ENCODE measurements around the gene ABHD17A.

DNA sequence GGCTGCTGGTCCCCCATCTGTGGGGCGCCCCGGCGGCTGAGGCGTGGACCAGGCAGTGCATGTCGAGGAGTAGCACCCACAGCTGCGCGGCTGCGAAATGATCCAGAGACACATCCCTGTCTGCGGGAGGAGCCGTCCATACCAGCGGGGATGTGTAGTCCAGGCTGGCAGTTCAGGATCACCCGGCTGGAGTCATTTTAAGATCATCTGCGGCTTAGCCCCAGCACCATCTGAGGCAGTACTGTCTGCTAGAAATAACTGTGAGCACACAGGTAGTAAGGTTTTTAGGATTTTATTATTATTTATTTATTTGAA, 23.0 kb upstream of the ABHD17A start:
- no peak for TF ChIP-seq POLR2A (IDR thresholded peaks at IDR 0.05; ENCODE audit: low read length)
- no peak for TF ChIP-seq GATA1 (IDR thresholded peaks at IDR 0.05; ENCODE audit: low read depth, low read length)
